Transverse colon (tissue), 4 donors: ENCODE results near the gene NPAS3. TPM values are rescaled to one million over a fixed set of nuclear protein-coding genes. Genes with fewer than 3 reads are reported as not detected.

ENCODE experiments used
- DNase-seq: peaks from one replicate; pipeline ENCODE4 v3.0.0-alpha.2; 2019
- H3K27ac ChIP-seq, 4 donors: fragments of 200-600 bp; sonication (generic); 2 replicates each; pipeline ENCODE4 v1.5.1; 2016 to 2018; ENCODE audit warnings: inconsistent platforms in 4 of 4
- H3K27me3 ChIP-seq: fragments of 200-600 bp; sonication (generic); 2 replicates; pipeline ENCODE4 v1.5.1; 2017; ENCODE audit warnings: inconsistent platforms
- H3K36me3 ChIP-seq, 4 donors: fragments of 200-600 bp; sonication (generic); 2 replicates each; pipeline ENCODE4 v1.5.1; 2017 to 2019; ENCODE audit warnings: inconsistent platforms in 4 of 4
- H3K4me1 ChIP-seq, 4 donors: fragments of 200-600 bp; sonication (generic); 2 replicates each; pipeline ENCODE4 v1.5.1; 2017 to 2020; ENCODE audit warnings: inconsistent platforms in 4 of 4
- H3K4me3 ChIP-seq, 4 donors: fragments of 200-600 bp; sonication (generic); 1 replicate in 1 of 4; 2 replicates in 3 of 4; pipeline versions ENCODE4 v1.5.1 to v1.6.1; 2017 to 2019; ENCODE audit warnings: inconsistent platforms in 4 of 4
- H3K9me3 ChIP-seq, 2 donors: fragments of 200-600 bp; sonication (generic); 2 replicates each; pipeline ENCODE4 v1.5.1; 2017 to 2019; ENCODE audit warnings: inconsistent platforms in 2 of 2
- EP300 ChIP-seq: sonication (generic); formaldehyde crosslinking; IDR thresholded peaks from one replicate; pipeline ENCODE4 v1.6.1; 2017; ENCODE audit warnings: antibody characterized with exemption, low read depth
- POLR2A ChIP-seq: fragments of 450-650 bp; IDR thresholded peaks from one replicate; pipeline ENCODE4 v1.6.1; 2016; ENCODE audit warnings: antibody characterized with exemption, mild to moderate bottlenecking, moderate library complexity
- POLR2AphosphoS5 ChIP-seq, 3 donors: sonication (generic); formaldehyde crosslinking; IDR thresholded peaks; one replicate each; pipeline ENCODE4 v1.6.1; 2016; ENCODE audit warnings: antibody characterized with exemption in 3 of 3
- WGBS, 2 donors: methylation state at CpG; one replicate each; pipeline ENCODE4 v1.1.5; 2018; ENCODE audit warnings: low coverage in 1 of 2; 5-methylcytosine and 5-hydroxymethylcytosine counted together
- in situ Hi-C, 4 donors: fragments of 200-750 bp; cut with MboI; loops; one replicate each; pipeline versions ENCODE4 v1.15.0 to v1.15.1; 2017; ENCODE audit warnings: low sequenced_read_pairs in 3 of 4, low pct_ligation_motif_present in 1 of 4, low pct_unique_long_range_greater_than_20kb in 1 of 4
- intact Hi-C: fragments of 100-400 bp; cut with DNase I; formaldehyde crosslinking; loops from one replicate; pipeline ENCODE4 v1.15.1; 2023; ENCODE audit warnings: low total_unique reads
- total RNA-seq, 4 donors: library from RNA; depleted of rRNA; stranded (reverse); fragments of >200 nt; gene quantifications; one replicate each; pipeline ENCODE4 v1.1.0, GENCODE V29; 2016
- TF ChIP-seq, protein P1 (sequence below), 5 experiments: fragments of 200-600 bp in 3 of 5; fragments of 450-650 bp in 2 of 5; sonication (generic) in 3 of 5; IDR thresholded peaks; 1 replicate in 2 of 5; 2 replicates in 3 of 5; pipeline ENCODE4 v1.5.1; 2016 to 2017; ENCODE audit warnings: antibody characterized with exemption in 5 of 5, inconsistent platforms in 3 of 5, mild to moderate bottlenecking in 2 of 5, moderate library complexity in 1 of 5

NPAS3 gene
- total RNA-seq, 4 donors from 2014 or later: 0.96 to 6.4 (median 1.8) TPM

DNA sequence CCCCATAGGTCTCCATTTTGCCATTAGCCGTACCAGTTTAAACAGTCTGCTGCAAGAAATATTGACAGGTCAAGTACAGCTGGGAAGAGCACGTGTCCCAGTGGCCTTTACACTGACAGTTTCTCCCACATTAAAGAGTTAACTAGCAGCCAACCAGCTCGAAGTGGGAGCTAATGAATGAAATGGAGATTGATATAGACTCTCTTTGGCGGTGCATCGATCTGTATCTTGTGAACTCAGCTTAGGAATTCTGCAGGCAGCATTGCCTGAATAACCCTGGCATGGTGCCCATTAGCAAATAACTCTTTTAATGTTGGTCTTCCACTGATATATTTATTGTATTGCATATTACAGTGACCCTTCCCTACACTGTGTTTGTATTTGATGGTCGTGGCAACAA, 692.8 kb downstream of the NPAS3 start:
- Histone ChIP-seq H3K9me3 (no peaks in the 10 kb centered on the region), H3K4me1 (no peaks in the 10 kb centered on the region), H3K36me3 (no peaks in the 10 kb centered on the region), H3K27ac (no peak overlapping the region), H3K4me3 (no peak overlapping the region), H3K27me3 (no peaks in the 10 kb centered on the region)
- TF ChIP-seq, protein P1, sequence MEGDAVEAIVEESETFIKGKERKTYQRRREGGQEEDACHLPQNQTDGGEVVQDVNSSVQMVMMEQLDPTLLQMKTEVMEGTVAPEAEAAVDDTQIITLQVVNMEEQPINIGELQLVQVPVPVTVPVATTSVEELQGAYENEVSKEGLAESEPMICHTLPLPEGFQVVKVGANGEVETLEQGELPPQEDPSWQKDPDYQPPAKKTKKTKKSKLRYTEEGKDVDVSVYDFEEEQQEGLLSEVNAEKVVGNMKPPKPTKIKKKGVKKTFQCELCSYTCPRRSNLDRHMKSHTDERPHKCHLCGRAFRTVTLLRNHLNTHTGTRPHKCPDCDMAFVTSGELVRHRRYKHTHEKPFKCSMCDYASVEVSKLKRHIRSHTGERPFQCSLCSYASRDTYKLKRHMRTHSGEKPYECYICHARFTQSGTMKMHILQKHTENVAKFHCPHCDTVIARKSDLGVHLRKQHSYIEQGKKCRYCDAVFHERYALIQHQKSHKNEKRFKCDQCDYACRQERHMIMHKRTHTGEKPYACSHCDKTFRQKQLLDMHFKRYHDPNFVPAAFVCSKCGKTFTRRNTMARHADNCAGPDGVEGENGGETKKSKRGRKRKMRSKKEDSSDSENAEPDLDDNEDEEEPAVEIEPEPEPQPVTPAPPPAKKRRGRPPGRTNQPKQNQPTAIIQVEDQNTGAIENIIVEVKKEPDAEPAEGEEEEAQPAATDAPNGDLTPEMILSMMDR (IDR thresholded peaks at IDR 0.05): no peak
- TF ChIP-seq POLR2AphosphoS5 (IDR thresholded peaks at IDR 0.05): no peak
- TF ChIP-seq POLR2A: no peak
- TF ChIP-seq EP300: no peak
- in situ Hi-C loops (no loop called here), intact Hi-C loops (no loop called here)
- 50 to 66% methylated on average over 1 to 6 of the region's 6 CpGs for WGBS, 2 donors
- DNase-seq: no peak

DNA sequence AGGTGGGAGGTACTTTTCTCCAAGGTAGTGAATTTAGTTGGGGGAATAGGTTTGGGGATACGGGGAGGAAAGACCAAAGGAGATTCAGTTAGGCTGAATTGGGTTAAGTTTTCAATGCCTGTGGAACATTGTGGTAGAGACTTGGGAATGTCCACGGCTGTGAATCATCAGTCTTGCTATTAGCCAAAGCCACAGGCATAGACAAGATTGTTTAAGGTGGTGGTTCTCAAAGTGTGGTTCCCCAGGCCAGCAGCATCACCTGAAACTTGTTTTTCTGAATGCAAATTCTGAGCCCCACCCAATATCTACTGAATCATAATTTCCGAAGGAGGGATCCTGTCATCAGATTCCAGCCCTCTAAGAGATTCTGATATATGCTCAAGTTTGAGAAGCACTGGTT, 696.0 kb downstream of the NPAS3 start:
- intact Hi-C loops (no loop called here), in situ Hi-C loops (no loop called here)
- no peaks in the 10 kb centered on the region for H3K36me3 ChIP-seq
- H3K27ac ChIP-seq: no peak overlapping the region
- TF ChIP-seq, protein P1 (IDR thresholded peaks at IDR 0.05): no peak
- TF ChIP-seq POLR2AphosphoS5 (IDR thresholded peaks at IDR 0.05) (no peak), POLR2A (no peak), EP300 (no peak)
- H3K4me1 ChIP-seq: no peaks in the 10 kb centered on the region
- H3K27me3 ChIP-seq: no peaks in the 10 kb centered on the region
- H3K4me3 ChIP-seq: no peak overlapping the region
- no peak for DNase-seq
- 89 to 93% methylated on average over 2 to 3 of the region's 3 CpGs for WGBS, 2 donors
- H3K9me3 ChIP-seq: no peaks in the 10 kb centered on the region

DNA sequence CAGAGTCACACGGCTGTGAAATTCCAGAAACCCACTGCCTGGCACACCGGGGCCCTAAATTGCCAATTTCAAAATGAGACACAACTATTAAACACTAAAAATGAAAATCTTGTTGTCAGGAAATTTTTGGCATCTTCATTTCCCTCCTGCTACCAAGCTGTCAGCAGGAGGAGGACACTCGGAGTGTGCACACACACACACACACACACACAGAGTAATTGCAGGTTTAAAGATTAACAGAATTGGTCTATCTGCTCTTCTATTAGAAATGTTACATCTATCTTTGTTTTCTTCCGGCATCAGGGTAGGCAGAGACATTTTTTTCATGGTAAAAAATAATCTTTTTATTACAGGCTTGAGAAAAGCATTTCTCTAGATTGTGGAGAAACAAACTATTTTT, 698.0 kb downstream of the NPAS3 start:
- Histone ChIP-seq H3K9me3 (no peaks in the 10 kb centered on the region), H3K27ac (no peak overlapping the region), H3K4me3 (no peak overlapping the region), H3K4me1 (no peaks in the 10 kb centered on the region), H3K27me3 (no peaks in the 10 kb centered on the region), H3K36me3 (no peaks in the 10 kb centered on the region)
- TF ChIP-seq POLR2A (no peak), EP300 (no peak)
- intact Hi-C loops (no loop called here), in situ Hi-C loops (no loop called here)
- DNase-seq: no peak
- 64 to 67% methylated on average over 2 to 4 of the region's 4 CpGs for WGBS, 2 donors

DNA sequence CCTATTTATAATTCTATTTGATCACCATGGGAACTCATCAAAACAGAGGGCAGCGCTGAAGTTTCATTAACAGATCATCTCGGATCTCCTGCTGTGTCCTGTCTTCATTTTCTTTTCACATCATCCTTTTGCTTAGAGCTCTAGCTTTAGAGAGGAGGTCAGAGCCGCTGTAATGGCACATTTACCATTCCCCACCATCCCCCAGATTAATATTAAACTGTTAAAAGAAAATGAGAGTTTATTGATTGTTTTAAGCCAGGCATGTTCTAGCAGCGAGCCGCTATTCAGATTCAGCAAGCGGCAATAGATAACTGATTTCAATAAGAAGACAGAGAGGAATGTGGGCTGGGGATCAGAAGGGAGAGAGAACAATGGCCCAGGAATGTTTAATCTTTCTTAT, 703.4 kb downstream of the NPAS3 start:
- H3K4me3 ChIP-seq: no peak overlapping the region
- no peaks in the 10 kb centered on the region for H3K27me3 ChIP-seq
- H3K9me3 ChIP-seq: no peaks in the 10 kb centered on the region
- 83 to 85% methylated on average over 5 to 6 of the region's 6 CpGs for WGBS, 2 donors
- DNase-seq: no peak
- H3K27ac ChIP-seq: no peak overlapping the region
- TF ChIP-seq POLR2A (no peak), POLR2AphosphoS5 (IDR thresholded peaks at IDR 0.05) (no peak), EP300 (no peak)
- TF ChIP-seq, protein P1 (IDR thresholded peaks at IDR 0.05): no peak
- no peaks in the 10 kb centered on the region for H3K36me3 ChIP-seq
- in situ Hi-C loops: no loop called here
- intact Hi-C loops: no loop called here
- H3K4me1 ChIP-seq: no peaks in the 10 kb centered on the region

DNA sequence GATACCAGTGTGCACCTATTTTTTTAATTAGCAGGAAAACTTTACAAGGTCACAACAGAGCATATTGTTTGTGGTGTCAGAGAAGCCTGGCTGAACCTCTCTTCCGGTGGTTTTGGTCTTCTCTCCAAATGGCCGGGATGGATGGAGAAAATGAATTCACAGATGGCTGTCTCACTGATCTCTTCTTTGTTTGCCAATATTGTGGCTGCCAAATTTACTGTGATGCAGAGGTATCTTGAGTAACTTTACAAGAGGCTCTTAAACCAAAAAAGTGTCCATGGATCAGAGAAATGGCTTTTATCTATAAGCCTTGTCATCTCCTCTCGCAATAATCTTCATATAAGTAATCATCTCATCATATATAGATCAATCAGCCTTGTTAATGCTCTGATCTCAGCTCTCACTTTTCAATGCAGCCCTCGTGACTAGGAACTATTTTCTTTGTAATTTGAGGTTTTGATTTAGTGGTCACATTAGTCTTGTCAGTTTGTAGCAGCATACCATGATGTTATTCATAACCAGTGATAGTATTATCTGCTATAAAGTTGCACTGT, 704.1 kb downstream of the NPAS3 start:
- in situ Hi-C loops (no loop called here), intact Hi-C loops (no loop called here)
- 73 to 90% methylated on average over 2 to 4 of the region's 4 CpGs for whole genome bisulfite sequencing, 2 donors
- Histone ChIP-seq H3K36me3 (no peaks in the 10 kb centered on the region), H3K27me3 (no peaks in the 10 kb centered on the region), H3K27ac (no peak overlapping the region), H3K9me3 (no peaks in the 10 kb centered on the region), H3K4me1 (no peaks in the 10 kb centered on the region), H3K4me3 (no peak overlapping the region)
- no peak for DNase-seq
- TF ChIP-seq, protein P1 (IDR thresholded peaks at IDR 0.05): no peak
- TF ChIP-seq POLR2A: no peak
- no peak for TF ChIP-seq EP300
- no peak for TF ChIP-seq POLR2AphosphoS5 (IDR thresholded peaks at IDR 0.05)
